Kidney (tissue), 14 donors: ENCODE data around the gene C1QTNF1. TPM values are rescaled to one million over a fixed set of nuclear protein-coding genes. Genes with fewer than 3 reads are reported as not detected.

ENCODE experiments used
- DNase-seq, 5 donors: peaks; one replicate each; pipeline ENCODE4 v3.0.0-alpha.2; 2013 to 2020
- FAIRE-seq: peaks from 2 replicates; lab custom pipeline; 2012; peaks lifted over from hg19 to GRCh38; lab: Jason Lieb, UNC
- H3K27ac ChIP-seq, 2 donors: one replicate each; pipeline ENCODE4 v1.7.0; 2013; ENCODE audit warnings: low read depth in 2 of 2, low read length in 2 of 2, inconsistent platforms in 1 of 2
- H3K27me3 ChIP-seq: one replicate; pipeline ENCODE4 v1.7.1; 2013; ENCODE audit warnings: low read length, inconsistent platforms; ENCODE audit not compliant: control insufficient read depth, insufficient read depth
- H3K36me3 ChIP-seq, 3 donors: one replicate each; pipeline versions ENCODE4 v1.7.0 to v1.7.1; 2013; ENCODE audit warnings: low read length in 3 of 3, control low read depth in 1 of 3, inconsistent platforms in 1 of 3; ENCODE audit not compliant: insufficient read depth in 3 of 3, control insufficient read depth in 2 of 3
- H3K4me1 ChIP-seq, 3 donors: one replicate each; pipeline versions ENCODE4 v1.7.0 to v1.7.1; 2013; ENCODE audit warnings: low read length in 3 of 3, inconsistent platforms in 1 of 3, low read depth in 1 of 3; ENCODE audit not compliant: control insufficient read depth in 2 of 3, insufficient read depth in 2 of 3
- H3K4me3 ChIP-seq, 3 donors: one replicate each; pipeline versions ENCODE4 v1.7.0 to v1.8.1; 2013; ENCODE audit warnings: low read length in 3 of 3, control low read depth in 1 of 3, inconsistent platforms in 1 of 3
- H3K9ac ChIP-seq, 3 donors: one replicate each; pipeline versions ENCODE4 v1.7.0 to v1.7.1; 2013; ENCODE audit warnings: low read length in 3 of 3, control low read depth in 1 of 3, inconsistent platforms in 1 of 3
- H3K9me3 ChIP-seq, 3 donors: one replicate each; pipeline versions ENCODE4 v1.7.0 to v1.7.1; 2013; ENCODE audit warnings: low read length in 3 of 3, control low read depth in 1 of 3, inconsistent platforms in 1 of 3; ENCODE audit not compliant: control insufficient read depth in 2 of 3, insufficient read depth in 1 of 3
- CTCF ChIP-seq: IDR thresholded peaks from 3 replicates; pipeline ENCODE4 v1.5.1; 2012; ENCODE audit warnings: mild to moderate bottlenecking, moderate library complexity, borderline replicate concordance; ENCODE audit not compliant: insufficient read depth; ENCODE audit errors: extremely low read depth
- intact Hi-C: fragments of 100-400 bp; cut with DNase I; formaldehyde crosslinking; loops from one replicate; pipeline ENCODE4 v1.11.1; 2022
- polyA plus RNA-seq: library from polyadenylated mRNA; stranded (reverse); fragments of 350-450 nt; fragmentation: Illumina TruSeq; extraction: RNeasy Lipid Tissue Mini Kit (QIAGEN cat#74804); gene quantifications from one replicate; pipeline ENCODE4 v1.2.3, GENCODE V29; 2014; ENCODE audit warnings: low read depth, low replicate concordance; ENCODE audit not compliant: insufficient read depth
- total RNA-seq: library from RNA; stranded (reverse); fragmentation: NEBNext Ultra II Directional; extraction: Animal tissue kit (Norgen Biotek cat#: 25700); gene quantifications from one replicate; pipeline ENCODE4 v1.2.1, GENCODE V29; 2021
- donor health status: control.
- donor health status: control.
- donor health status: control.
- donor health status: control.
- donor health status: control.
- donor health status: DM: yes; HTN: yes; CAD: no.
- donor health status: Normal renal cell carcinoma (clear cell type).

The C1QTNF1 gene
- total and polyA plus RNA-seq, 2 donors from 2014 or later: 18.0 to 65.2 TPM

GRCh38 chr17:79033741-79034501 is 10.0 kb downstream of the C1QTNF1 start:
- Histone ChIP-seq H3K36me3 (no peaks in the 10 kb centered on the region), H3K9ac (no peak overlapping the region), H3K27me3 (no peaks in the 10 kb centered on the region), H3K27ac (no peak overlapping the region), H3K4me3 (no peak overlapping the region), H3K4me1 (peaks cover 0 to 3% (median 0%) of the 10 kb centered on the region in 3 donors), H3K9me3 (no peaks in the 10 kb centered on the region)
- no peak for FAIRE-seq
- intact Hi-C loops: no loop called here
- no peak for DNase-seq
- TF ChIP-seq CTCF: no peak

DNA sequence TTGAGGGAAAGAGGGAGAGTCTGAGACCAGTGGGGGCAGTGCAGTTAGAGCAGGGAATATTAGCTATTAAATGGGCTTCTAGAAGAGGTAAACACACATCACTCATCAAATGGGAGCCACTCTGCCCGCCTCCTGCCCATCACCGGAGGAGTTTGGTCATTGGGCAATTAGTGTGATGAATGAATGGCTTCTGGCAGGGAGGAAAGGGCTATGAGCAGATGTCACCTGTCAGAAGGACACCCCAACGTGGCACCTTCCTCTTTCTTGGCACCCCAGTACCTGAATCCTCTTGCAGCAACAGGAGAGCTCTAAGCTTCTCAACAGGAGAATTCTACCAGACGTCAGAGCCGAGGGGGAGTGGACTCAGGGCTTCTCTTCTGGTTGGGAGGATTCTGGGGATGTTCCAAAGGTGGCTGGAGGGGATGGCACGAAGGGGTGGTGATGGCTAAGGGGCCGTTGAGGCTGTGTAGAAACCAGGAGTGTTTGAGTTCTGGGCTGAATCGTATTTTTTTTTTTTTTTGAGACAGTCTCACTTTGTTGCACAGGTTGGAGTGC is 11.0 kb downstream of the C1QTNF1 start:
- intact Hi-C loops: no loop called here
- Histone ChIP-seq H3K27ac (no peak overlapping the region), H3K4me1 (no peaks in the 10 kb centered on the region), H3K27me3 (no peaks in the 10 kb centered on the region), H3K9ac (no peak overlapping the region), H3K4me3 (no peak overlapping the region), H3K9me3 (no peaks in the 10 kb centered on the region), H3K36me3 (no peaks in the 10 kb centered on the region)
- no peak for TF ChIP-seq CTCF
- DNase-seq (no peak), FAIRE-seq (no peak)

DNA sequence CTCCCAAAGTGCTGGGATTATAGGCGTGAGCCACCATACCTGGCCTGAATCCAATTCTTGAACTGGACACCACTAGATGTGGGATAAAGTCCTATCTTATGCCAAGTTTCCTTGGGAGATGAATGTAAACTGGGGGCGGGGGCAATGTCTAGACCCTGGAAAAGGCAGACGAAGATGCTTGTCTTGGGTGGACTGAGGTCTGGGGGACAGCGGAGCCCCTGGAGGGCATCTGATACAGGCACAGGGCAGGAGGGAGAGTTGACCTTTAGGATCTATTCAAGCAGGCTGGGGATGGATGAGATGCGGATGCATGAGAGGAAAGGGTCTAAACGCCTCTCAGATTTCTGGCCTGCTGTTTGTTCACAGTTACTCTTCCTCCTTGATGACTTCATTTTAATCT is 11.7 kb downstream of the C1QTNF1 start:
- H3K4me3 ChIP-seq: no peak overlapping the region
- H3K27me3 ChIP-seq: no peaks in the 10 kb centered on the region
- FAIRE-seq (no peak), DNase-seq (no peak)
- no peak overlapping the region for H3K27ac ChIP-seq
- no peaks in the 10 kb centered on the region for H3K36me3 ChIP-seq
- intact Hi-C loops: no loop called here
- no peak for TF ChIP-seq CTCF
- H3K4me1 ChIP-seq: no peaks in the 10 kb centered on the region
- no peaks in the 10 kb centered on the region for H3K9me3 ChIP-seq
- no peak overlapping the region for H3K9ac ChIP-seq
